Posterior vena cava (tissue), 2 donors: Measurements from ENCODE around the gene C16orf90. TPM values are rescaled to one million over a fixed set of nuclear protein-coding genes. Genes with fewer than 3 reads are reported as not detected.
"Not testable (repeated sequence)": the region's sequence is repeated elsewhere in the genome, so short reads cannot be mapped to it uniquely, and the experiment has no call there.

Source experiments
- DNase-seq: peaks from one replicate; pipeline ENCODE4 v3.0.0-alpha.2; 2020; ENCODE audit warnings: low spot score
- intact Hi-C, 2 donors: fragments of 100-400 bp; cut with DNase I; formaldehyde crosslinking; loops; one replicate each; pipeline versions ENCODE4 v1.14.1 to v1.14.2; 2022 to 2023
- long read RNA-seq, 2 donors: library from polyadenylated mRNA; unstranded; transcript quantifications; one replicate each; pipeline ENCODE4 v2.0.0, GENCODE V29; 2020 to 2021
- total RNA-seq, 2 donors: library from RNA; stranded (reverse); fragmentation: NEBNext Ultra II Directional; extraction: Animal tissue kit (Norgen Biotek cat#: 25700); gene quantifications; one replicate each; pipeline ENCODE4 v1.2.1, GENCODE V29; 2021
- donor health status: DM: yes; HTN: yes; CAD: no.
- donor health status: DM: yes; HTN: yes; CAD: no.

Gene C16orf90, protein sequence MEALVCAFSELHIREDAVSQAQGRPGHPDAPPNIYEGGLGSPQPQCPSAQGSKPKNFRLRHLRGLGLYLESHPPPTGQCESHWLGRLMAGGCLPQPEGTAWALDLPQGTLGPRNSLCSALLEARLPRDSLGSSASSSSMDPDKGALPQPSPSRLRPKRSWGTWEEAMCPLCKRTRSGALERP
- total RNA-seq, result not detected
- long read RNA-seq, donor 1, result 0 reads
- long read RNA-seq, donor 2, result 0 reads

DNA sequence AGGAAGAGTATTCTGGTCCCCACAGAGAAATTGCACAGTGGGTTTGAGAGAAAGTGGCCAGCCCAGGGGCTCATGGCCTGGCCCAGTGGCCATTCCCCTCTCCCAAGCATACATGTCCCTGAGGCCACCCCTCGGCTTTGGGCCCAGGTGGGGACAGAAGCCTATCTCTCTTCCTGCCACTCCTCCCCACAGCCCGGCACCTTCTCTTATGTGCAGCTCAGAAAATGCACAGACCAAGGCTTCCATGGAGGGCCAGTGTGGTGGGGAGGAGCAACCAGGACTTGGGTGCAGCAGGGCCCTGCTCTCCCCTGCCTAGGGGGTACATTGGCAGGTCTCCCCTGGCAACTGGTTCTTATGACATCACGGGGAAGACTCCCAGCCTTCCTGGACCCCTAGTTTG is at the start of gene C16orf90:
TSS of gene C16orf90 (minus strand) at position 314 of the 400 bp plus-strand sequence. CDS start at position 246, 68 bp downstream.
- intact Hi-C loops, result no loop called here
- peak; percentile 38 for DNase-seq

DNA sequence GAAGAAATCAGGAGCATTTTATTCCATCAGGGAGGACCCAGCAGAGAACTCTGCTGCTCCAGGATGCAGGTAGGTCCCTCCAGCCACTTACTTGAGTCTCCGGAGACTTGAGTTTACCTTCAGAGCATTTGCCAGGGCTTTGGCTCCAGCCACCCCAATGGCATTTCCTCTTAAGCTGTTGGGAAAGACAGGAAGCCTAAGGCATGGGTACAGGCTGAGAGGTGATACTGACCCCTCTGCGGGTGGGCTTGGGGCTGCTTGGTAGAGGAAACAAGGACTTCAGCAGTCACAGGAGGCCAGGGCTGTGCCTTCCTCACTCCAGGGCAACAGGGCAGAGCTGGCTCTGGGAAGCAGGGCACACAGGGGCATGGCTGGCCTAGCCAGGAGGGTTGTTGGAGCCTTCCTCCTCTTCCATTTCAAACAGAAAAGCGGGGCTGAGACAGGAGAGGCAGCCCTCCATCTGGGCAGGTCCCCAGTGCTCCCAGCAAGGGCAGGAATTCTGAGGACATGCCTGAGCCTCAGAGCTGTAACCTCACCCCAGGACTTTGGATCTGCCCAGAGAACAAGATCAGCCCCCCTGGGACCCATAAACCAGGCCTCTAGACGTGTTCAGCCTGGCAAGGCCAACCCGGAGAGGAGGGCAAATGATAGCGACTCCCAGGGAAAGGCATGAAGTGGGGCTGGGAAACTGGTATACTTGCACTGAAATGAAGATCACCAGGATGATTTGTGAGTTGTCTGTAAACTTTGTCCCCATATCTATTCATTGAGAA is 47.5 kb upstream of the C16orf90 start:
- no peak for DNase-seq
- intact Hi-C loops, result no loop called here

DNA sequence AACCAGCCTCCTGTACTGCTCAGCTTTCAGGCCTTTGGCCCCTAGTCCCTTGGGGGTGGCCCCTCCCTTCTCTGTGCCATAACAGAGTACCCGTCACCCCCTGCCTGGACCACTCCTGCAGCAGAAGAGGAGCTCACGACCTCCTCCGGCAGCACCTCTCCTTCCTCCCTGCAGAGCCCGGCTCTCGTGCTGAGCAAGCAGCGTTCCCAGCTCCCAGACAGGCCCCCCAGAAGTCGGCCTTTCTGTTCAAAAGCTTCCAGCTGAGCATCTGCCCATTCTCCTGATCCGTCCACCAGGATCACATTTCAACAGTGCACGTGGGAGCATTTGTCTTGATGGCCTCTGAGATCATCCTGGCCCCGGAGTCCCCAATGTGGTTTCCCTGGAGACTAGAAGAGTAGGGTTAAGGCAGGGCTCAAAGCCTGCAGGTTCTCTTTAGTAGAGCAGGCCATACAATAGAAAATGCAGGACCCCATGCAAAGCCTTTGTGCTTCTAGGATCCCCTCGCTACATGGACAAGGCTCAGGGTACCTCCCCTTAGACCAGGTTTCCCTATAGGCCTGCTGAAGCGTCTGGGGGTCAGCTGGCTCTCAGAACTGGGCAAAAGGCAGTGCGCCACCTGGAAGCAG is 46.4 kb upstream of the C16orf90 start:
- intact Hi-C loops, result no loop called here

DNA sequence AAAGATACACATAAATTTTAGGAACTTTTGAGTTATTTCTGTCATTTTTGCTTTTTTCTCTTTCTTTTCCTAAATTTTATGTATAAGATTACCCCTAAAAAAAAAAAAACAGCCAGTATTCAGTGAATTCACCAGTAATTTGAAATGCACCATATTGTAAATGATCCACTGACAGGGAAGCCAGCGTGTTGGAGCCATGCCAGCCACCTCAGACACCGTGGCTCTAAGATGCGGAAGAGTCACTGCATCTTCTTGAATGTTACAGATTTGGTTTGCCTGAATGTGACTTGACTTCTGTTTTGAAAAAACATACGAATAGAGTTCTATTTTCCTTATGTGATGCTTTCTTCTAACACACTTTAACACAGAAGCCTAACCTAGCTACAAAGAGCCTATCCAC is 42.9 kb upstream of the C16orf90 start:
- intact Hi-C loops, result no loop called here
- no peak for DNase-seq

More for the DNA sequence above, 46.4 kb upstream of the C16orf90 start:
- DNase-seq, result no peak

DNA sequence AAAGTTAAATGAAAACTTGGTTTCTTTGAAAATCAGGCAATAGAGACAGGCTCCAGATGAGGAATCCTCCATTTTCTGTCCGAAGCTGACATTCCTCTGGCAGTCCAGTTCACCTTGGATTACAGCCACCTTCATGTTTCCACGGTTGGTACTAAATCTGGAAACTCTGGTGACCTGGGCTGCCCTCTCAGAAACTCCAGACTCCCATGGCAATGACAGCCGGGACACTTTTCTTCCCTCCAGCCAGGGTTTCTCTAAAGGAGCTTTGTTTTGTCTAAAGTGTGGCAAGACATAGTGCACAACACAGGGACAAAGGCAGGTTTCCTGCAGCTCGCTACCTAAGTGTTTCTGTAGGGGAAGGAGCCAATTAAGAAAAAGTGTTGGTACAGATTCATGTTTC is 41.6 kb upstream of the C16orf90 start:
- no peak for DNase-seq
- intact Hi-C loops, result no loop called here

DNA sequence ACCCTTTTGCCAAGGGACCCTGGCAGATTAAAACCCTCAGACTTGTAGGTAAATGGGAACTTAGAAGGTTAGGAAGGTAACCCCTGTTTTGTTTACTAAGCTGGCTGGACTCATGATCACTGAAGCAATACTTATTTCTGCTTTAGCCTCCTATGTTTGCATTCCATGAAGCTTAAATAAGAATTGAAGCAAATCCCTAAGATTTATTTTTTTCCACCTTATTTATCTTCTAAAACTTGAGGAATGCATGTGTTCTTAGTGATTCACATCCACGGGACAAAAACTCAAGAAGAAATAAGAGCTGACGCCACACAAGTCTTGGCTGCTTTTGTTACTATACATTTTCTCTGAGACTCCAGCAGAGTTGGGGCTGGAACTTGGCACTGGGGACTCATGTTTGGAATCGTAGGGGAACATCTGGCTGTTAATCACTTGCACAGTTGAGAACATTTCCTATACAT is 41.0 kb upstream of the C16orf90 start:
- intact Hi-C loops, result no loop called here
- DNase-seq, result no peak

DNA sequence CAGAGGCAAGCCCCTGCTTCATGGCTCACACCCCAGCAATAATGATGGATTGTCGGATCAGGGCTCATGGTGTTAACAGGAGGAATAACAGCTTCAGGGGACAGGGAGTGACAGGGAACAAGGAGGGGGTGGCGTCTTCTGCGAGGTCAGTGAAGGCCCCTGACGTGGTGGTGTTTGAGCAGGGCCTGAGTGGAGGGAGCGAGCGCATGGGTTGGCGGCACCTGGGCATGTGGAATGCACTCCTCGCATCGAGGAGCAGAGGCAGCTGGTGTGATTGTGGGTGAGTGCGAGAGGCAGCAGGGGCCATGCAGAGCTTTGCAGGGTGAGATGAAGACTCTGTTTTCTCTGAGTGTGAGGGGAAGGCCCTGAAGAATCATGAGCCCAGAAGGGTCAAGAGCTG is 38.8 kb upstream of the C16orf90 start:
- intact Hi-C loops, result no loop called here

DNA sequence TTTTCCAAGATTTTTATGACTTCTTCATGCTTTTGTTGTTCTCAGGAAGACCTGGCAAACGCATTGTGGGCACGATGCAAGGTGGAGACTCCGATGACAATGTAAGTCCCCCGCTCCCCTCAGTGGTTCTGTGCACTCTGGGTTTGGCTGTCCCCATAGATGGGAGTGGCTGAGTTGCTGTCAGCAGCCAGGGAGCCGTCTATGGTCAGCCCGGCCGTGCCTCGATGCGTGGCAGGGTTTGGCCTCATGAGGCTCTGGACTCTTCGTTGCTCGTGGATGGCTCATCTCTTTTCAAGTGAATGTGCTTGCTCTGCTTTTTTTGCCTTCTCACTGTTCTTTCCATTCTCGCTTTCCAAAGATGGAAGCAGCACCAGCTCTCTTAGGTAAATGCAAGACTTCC is 37.5 kb upstream of the C16orf90 start:
- no peak for DNase-seq
- intact Hi-C loops, result no loop called here

More for the DNA sequence above, 38.8 kb upstream of the C16orf90 start:
- DNase-seq, result no peak

DNA sequence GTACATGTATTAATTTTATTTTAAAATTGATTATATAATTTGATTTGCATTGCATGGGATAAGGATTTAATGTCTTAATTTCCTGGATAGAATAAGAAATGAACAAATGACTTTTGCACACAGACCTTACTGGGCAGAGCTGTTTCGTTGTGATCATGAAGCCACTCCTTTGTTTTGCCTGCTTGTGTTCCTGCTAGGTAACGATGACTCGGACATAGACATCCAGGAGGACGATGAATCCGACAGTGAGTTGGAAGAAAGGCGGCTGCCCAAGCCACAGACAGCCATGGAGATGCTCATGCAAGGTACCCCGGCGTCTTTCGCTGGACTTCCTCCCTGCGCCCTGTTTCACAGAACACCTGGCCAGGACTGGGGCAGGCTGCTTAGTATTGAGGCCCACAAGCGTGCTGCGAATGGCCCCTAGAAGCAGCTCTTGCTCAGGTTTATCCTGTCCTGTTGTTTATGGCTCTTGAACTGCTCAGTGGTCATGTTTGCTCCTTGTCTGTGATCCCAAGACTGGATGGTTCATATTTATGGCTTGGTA is 35.2 kb upstream of the C16orf90 start:
- no peak for DNase-seq
- intact Hi-C loops, result no loop called here

DNA sequence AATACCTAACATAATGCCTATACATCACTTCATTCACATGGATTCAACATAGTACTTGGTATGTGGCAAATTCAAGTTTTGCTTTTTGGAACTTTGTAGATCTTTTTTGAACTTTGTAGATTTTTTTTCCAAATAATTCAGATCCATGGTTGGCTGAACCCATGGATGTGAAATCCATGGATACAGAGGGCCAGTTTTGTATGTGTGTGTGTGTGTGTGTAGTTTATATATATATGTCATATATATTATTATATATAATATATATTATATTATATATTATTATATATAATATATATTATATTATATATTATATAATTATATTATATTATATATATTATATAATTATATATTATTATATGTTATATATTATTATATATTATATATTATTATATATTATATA is 33.9 kb upstream of the C16orf90 start:
- DNase-seq, result no peak
- intact Hi-C loops, result no loop called here

DNA sequence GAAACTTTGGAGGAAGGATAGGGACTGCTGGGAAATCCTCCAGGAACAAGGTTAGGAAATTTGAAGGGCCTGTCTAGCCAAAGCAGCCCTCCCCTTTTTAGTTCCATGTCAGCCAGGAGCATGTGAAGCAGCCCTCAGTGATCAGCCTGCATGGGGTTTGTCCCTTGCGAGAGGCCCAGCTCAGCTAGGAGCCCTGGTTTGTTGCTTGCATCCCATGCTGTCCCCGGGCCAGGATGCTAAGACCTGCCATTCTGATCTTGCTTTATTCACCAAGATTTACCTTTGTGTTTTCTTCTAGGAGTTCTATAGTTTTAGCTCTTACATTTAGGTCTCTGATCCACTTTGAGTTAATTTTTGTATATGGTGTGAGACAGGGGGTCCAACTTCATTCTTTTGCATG is 33.1 kb upstream of the C16orf90 start:
- intact Hi-C loops, result no loop called here
- no peak for DNase-seq

DNA sequence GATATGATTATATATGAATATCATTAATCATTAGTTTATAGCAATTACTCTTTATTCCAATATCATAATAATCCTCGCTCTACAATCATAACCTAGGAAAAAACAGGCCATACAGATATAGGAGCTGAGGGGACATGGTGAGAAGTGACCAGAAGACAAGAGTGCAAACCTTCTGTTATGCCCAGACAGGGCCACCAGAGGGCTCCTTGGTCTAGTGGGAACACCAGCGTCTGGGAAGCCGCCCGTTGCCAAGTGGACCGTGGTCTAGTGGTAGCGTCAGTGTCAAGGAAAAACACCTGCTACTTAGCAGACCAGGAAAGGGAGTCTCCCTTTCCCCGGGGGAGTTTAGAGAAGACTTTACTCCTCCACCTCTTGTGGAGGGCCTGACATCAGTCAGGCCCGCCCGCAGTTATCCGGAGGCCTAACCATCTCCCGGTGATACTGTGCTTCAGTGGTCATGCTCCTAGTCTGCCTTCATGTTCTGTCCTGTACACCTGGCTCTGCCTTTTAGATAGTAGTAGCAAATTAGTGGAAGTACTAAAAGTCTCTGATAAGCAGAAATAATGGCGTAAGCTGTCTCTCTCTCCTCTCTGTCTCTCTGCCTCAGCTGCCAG is 32.0 kb upstream of the C16orf90 start:
- peak; percentile 94 for DNase-seq
- intact Hi-C loops, result not testable (repeated sequence)

DNA sequence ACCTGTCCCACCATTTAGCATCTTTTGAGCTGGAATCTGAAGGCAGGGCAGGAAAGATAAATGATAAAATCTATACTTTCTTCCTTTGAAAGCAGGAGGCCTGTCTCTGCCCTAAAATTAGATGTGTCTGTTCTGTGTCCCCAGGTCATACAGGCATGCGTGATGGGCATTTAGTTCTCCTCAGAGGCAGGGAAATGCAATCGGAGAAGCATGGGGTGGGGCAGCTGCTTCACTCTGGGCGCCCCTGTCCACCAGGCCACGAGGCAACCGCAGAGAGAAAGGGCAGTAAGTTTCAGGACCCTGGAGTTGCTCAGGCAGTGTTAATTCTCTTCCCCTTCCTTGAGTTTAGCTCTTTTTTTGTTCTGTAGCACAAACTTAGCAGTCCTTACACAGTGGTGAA is 30.7 kb upstream of the C16orf90 start:
- DNase-seq, result no peak
- intact Hi-C loops, result no loop called here

DNA sequence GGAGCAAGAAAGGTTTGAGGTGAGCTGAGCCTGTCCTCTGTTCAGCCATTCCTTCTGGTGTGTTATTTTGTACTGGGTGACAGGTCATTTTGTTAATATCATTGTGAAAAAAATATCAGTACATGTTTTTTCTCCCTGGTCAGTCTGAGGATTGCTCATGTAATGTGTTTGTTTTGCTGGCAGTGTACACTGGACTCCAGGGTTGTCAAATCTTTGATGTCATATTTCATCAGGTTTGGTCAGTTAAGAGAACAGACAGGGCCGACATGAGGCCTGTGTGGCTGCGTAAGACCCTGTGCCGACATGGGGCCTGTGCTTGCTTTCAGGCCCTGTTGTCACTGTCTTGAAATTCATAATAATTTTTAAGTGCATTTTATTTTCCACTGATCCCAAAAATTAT is 28.0 kb upstream of the C16orf90 start:
- intact Hi-C loops, result no loop called here
- DNase-seq, result no peak

DNA sequence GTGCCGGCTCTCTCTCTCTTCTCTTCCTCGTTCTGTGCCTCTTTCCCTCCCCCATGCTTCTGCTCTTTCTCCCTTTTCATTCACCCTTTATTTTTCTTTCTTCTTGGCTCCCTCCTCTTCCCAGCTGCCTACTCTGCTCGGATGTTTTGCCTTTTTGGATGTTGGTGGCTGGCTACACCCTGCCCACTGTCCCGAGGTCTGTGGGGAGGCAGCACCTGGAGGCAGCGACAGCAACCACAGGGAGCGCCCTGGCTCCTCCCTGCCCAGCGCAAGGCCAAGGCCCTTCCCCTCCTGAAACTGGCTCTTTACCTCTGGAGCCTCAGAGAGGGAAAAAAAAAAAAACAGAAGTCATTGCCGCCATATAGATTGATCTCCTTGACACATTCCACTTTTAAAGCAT is 25.6 kb upstream of the C16orf90 start:
- peak; percentile 41 for DNase-seq
- intact Hi-C loops, result no loop called here

DNA sequence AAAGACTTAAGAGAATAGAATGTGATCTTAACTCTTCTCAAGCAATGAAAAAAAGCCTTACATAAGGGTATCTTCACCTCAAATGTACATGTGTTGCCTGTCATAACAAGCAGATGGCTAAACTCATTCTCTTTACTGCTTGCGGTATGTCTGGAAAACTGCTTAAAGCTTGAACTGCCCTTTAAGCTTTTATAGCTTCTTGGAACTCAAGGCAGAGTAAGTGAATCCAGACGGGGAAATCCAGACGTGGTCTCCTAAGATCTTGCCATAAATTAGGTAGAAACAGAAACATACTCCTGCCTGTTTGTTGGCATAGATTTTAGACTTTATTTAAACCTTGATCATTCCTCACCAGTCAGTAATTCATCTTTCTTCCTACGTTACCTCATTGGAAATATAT is 25.1 kb upstream of the C16orf90 start:
- intact Hi-C loops, result no loop called here
- no peak for DNase-seq

DNA sequence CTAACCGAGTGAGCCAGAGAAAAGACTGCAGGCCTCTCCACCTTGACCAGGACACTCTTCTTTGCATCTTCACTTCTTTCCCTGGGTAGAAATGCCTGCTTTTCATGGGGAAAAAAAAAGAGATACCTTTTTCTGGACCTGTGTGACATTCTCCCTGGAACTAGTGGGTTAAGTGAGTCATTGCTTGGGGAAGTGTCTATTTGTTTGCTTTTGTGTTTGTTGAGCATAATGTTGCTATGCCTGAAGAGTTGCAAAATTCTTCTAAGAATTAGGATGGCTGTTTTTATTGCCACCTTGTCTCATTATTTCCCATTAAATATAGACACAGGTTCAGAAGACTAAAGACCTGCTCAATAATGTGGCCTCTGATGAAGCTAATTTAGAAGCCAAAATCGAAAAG is 24.3 kb upstream of the C16orf90 start:
- intact Hi-C loops, result no loop called here
- no peak for DNase-seq

DNA sequence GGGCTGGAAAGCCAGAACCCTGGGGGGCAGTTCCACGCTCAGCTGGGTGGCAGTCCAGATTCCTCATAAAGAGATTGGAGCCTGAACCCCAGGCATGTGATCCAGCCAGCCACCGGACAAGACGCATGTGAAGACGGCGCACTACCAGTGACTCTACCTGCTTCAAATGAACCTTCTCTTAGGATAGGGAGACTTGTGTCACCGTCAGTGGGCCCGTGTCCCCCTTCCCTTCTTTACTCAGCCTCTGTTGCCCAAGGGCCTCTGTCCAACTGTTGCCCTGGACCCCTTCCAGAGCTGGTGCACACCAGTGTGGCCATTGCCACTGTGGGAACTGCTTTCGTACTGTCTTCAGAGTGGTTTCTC is 23.7 kb upstream of the C16orf90 start:
- DNase-seq, result peak; percentile 17
- intact Hi-C loops, result no loop called here

DNA sequence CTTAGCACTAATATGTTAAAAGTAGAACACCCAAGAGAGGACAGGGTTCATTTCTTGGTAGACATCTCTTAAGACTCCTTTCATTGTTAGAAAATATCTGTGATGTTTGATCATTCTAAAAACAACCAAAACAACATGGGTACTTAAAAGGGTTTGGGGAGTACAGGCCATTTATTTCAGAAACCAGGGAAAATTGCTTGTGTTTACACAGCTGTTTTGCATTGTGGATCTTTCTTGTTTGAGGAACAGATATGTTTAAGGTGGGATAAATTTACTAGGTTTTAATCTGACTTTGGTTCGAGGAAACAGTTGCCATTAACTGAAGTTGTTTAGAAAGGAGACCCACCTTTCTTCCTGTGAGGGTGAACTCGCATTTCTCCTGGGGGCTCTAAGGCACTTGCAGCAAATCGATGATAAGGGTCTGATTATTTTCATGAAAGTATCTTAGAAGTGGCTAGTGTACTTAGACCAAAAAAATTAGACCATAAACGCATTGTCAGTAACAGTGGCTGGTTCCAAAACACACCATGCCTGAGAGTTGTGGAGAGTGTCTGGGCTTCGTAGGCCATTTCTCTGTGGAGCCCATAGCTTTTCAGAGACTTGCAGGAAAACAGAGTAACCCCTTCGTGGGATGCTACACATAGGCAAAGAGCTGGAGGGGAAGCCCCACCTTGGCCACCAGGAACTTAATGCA is 23.1 kb upstream of the C16orf90 start:
- DNase-seq, result no peak
- intact Hi-C loops, result no loop called here
